Measurements from ENCODE around the gene PON2. TPM values are rescaled to one million over a fixed set of nuclear protein-coding genes. Genes with fewer than 3 reads are reported as not detected.
A peak's percentile ranks its signal among the peaks of the same experiment; 100 is the strongest.

Gene PON2
- total RNA-seq, 1 experiment from 2014 or later = 21.4 TPM

GRCh38 chr7:95427166-95427565 lies 7.7 kb downstream of the PON2 start (continued):
- TF ChIP-seq SOX15 (CRISPR knock-in tag; IDR thresholded peaks at IDR 0.05) = no peak
- no peak for TF ChIP-seq ATF3 (CRISPR knock-in tag; conservative IDR thresholded peaks at IDR 0.05)
- TF ChIP-seq GTF2I (CRISPR knock-in tag; conservative IDR thresholded peaks at IDR 0.05) = no peak
- TF ChIP-seq EMX1 (CRISPR knock-in tag; IDR thresholded peaks at IDR 0.05) = no peak
- TF ChIP-seq NFYB (CRISPR knock-in tag; conservative IDR thresholded peaks at IDR 0.05; ENCODE audit: low read depth) = no peak
- no peak for TF ChIP-seq ELF4 (CRISPR knock-in tag; IDR thresholded peaks at IDR 0.05; ENCODE audit: low read depth)

GRCh38 chr7:95425694-95426093 lies 9.1 kb downstream of the PON2 start:
- H3K9me3 Mint-ChIP-seq = peaks cover 5% of the 10 kb centered on the region; the same call in 1 of the 2 replicates
- ChIA-PET POLR2A (no interaction called here), CTCF (no interaction called here)
- H3K36me3 Mint-ChIP-seq = peaks cover 5% of the 10 kb centered on the region
- TF ChIP-seq FOXP1 (CRISPR knock-in tag; IDR thresholded peaks at IDR 0.05; ENCODE audit: borderline replicate concordance) (no peak), HMGA2 (CRISPR knock-in tag; IDR thresholded peaks at IDR 0.05) (peak; percentile 96), CREB1 (CRISPR knock-in tag; IDR thresholded peaks at IDR 0.05) (no peak)
- ATAC-seq (no peak), DNase-seq (ENCODE audit: low spot score) (no peak)
- no peaks in the 10 kb centered on the region for H3K27me3 Mint-ChIP-seq (ENCODE audit: low read depth)
- H3K4me1 Mint-ChIP-seq = peaks cover 18% of the 10 kb centered on the region
- no peak overlapping the region for H3K4me3 Mint-ChIP-seq
- H3K27ac Mint-ChIP-seq = no peak overlapping the region; the same call in 1 of the 2 replicates

GRCh38 chr7:95424716-95425115 lies 10.1 kb downstream of the PON2 start:
- ATAC-seq (no peak), DNase-seq (ENCODE audit: low spot score) (no peak)
- TF ChIP-seq ZNF121 (CRISPR knock-in tag; IDR thresholded peaks at IDR 0.05) = no peak
- H3K9me3 Mint-ChIP-seq = peaks cover 5% of the 10 kb centered on the region; the same call in 1 of the 2 replicates
- peaks cover 5% of the 10 kb centered on the region for H3K36me3 Mint-ChIP-seq
- ChIA-PET CTCF (no interaction called here), POLR2A (no interaction called here)
- peaks cover 18% of the 10 kb centered on the region for H3K4me1 Mint-ChIP-seq
- H3K27ac Mint-ChIP-seq = no peak overlapping the region
- no peaks in the 10 kb centered on the region for H3K27me3 Mint-ChIP-seq (ENCODE audit: low read depth)
- H3K4me3 Mint-ChIP-seq = no peak overlapping the region

- Mint-ChIP-seq H3K27me3 (ENCODE audit: low read depth) (no peaks in the 10 kb centered on the region), H3K4me1 (peaks cover 12% of the 10 kb centered on the region), H3K36me3 (no peaks in the 10 kb centered on the region; the same call in 1 of the 2 replicates), H3K4me3 (no peak overlapping the region), H3K9me3 (no peaks in the 10 kb centered on the region), H3K27ac (no peak overlapping the region)
- DNase-seq (ENCODE audit: low spot score) (no peak), ATAC-seq (no peak)
- ChIA-PET POLR2A (no interaction called here), CTCF (interaction anchor here (1.0 kb wide), 1 partner anchor 26 kb away, joined by 3 read pairs; the partner anchor contains the start of gene PON3)
- TF ChIP-seq CREB1 (CRISPR knock-in tag; IDR thresholded peaks at IDR 0.05) (no peak), NR2C2 (CRISPR knock-in tag; IDR thresholded peaks at IDR 0.05) (no peak), ZNF532 (CRISPR knock-in tag; IDR thresholded peaks at IDR 0.05; ENCODE audit: borderline replicate concordance) (no peak), FOXK1 (CRISPR knock-in tag; IDR thresholded peaks at IDR 0.05) (no peak), AR (CRISPR knock-in tag; IDR thresholded peaks at IDR 0.05) (no peak), JAZF1 (CRISPR knock-in tag; IDR thresholded peaks at IDR 0.05) (no peak), ZNF425 (CRISPR knock-in tag; conservative IDR thresholded peaks at IDR 0.05) (no peak), ZNF232 (CRISPR knock-in tag; IDR thresholded peaks at IDR 0.05) (no peak), IRF1 (CRISPR knock-in tag; IDR thresholded peaks at IDR 0.05) (no peak), ZNF423 (CRISPR knock-in tag; IDR thresholded peaks at IDR 0.05) (no peak)
These were observed 12.9 kb downstream of the PON2 start for GRCh38 chr7:95421847-95422444.
